Endothelial cell (in vitro differentiated cells): ENCODE data around the gene ZNF559. TPM values are rescaled to one million over a fixed set of nuclear protein-coding genes. Genes with fewer than 3 reads are reported as not detected.

Experiments used
- DNase-seq: peaks from one replicate; pipeline ENCODE4 v3.0.0; 2021; ENCODE audit warnings: low spot score
- H3K27ac Mint-ChIP-seq: one replicate; pipeline ENCODE4 v1.8.0; 2021; ENCODE audit warnings: mixed read lengths, inconsistent platforms; ENCODE audit not compliant: unreplicated experiment
- H3K27me3 Mint-ChIP-seq: one replicate; pipeline ENCODE4 v1.8.0; 2021; ENCODE audit warnings: mild to moderate bottlenecking, moderate library complexity, mixed read lengths, inconsistent platforms; ENCODE audit not compliant: unreplicated experiment
- H3K36me3 Mint-ChIP-seq: one replicate; pipeline ENCODE4 v1.8.0; 2021; ENCODE audit warnings: mild to moderate bottlenecking, low read depth, mixed read lengths, inconsistent platforms; ENCODE audit not compliant: unreplicated experiment
- H3K4me1 Mint-ChIP-seq: one replicate; pipeline ENCODE4 v1.8.0; 2021; ENCODE audit warnings: mild to moderate bottlenecking, mixed read lengths, inconsistent platforms; ENCODE audit not compliant: unreplicated experiment
- H3K4me3 Mint-ChIP-seq: one replicate; pipeline ENCODE4 v1.8.0; 2021; ENCODE audit warnings: mild to moderate bottlenecking, mixed read lengths, inconsistent platforms; ENCODE audit not compliant: unreplicated experiment
- H3K9me3 Mint-ChIP-seq: one replicate; pipeline ENCODE4 v1.8.0; 2021; ENCODE audit warnings: mixed read lengths, inconsistent platforms; ENCODE audit not compliant: unreplicated experiment
- CTCF ChIP-seq: fragments of 200-600 bp; sonication (generic); IDR thresholded peaks from one replicate; pipeline ENCODE4 v1.5.0; 2021; ENCODE audit warnings: antibody characterized with exemption; ENCODE audit not compliant: unreplicated experiment
- total RNA-seq: library from RNA; stranded (reverse); fragmentation: NEBNext Ultra II Directional; extraction: Animal tissue kit (Norgen Biotek cat#: 25700); gene quantifications from one replicate; pipeline ENCODE4 v1.2.1, GENCODE V29; 2021; ENCODE audit not compliant: unreplicated experiment

ZNF559 gene
- total RNA-seq, 1 donor from 2014 or later = 6.8 TPM

- Mint-ChIP-seq H3K27me3 (peaks cover under 1% of the 10 kb centered on the region), H3K4me1 (no peaks in the 10 kb centered on the region), H3K36me3 (peaks cover 19% of the 10 kb centered on the region), H3K9me3 (peaks cover 32% of the 10 kb centered on the region), H3K27ac (no peak overlapping the region), H3K4me3 (no peak overlapping the region)
- TF ChIP-seq CTCF = no peak
- no peak for DNase-seq
Measured at GRCh38 chr19:9352505-9352904, 28.5 kb downstream of the ZNF559 start.

- Mint-ChIP-seq H3K27me3 (peaks cover 3% of the 10 kb centered on the region), H3K27ac (no peak overlapping the region), H3K4me1 (no peaks in the 10 kb centered on the region), H3K9me3 (peaks cover 37% of the 10 kb centered on the region), H3K36me3 (peaks cover 24% of the 10 kb centered on the region), H3K4me3 (no peak overlapping the region)
- TF ChIP-seq CTCF = no peak
- DNase-seq = no peak
Measured at GRCh38 chr19:9353011-9353410, 29.0 kb downstream of the ZNF559 start.

GRCh38 chr19:9354651-9355050 is 30.7 kb downstream of the ZNF559 start:
- Mint-ChIP-seq H3K27me3 (peaks cover 3% of the 10 kb centered on the region), H3K36me3 (peaks cover 28% of the 10 kb centered on the region), H3K27ac (no peak overlapping the region), H3K9me3 (peaks cover 40% of the 10 kb centered on the region), H3K4me1 (no peaks in the 10 kb centered on the region), H3K4me3 (no peak overlapping the region)
- DNase-seq = no peak
- no peak for TF ChIP-seq CTCF

- H3K4me1 Mint-ChIP-seq = no peaks in the 10 kb centered on the region
- H3K36me3 Mint-ChIP-seq = peaks cover 43% of the 10 kb centered on the region
- no peak within 1 kb of the TSS for H3K27ac Mint-ChIP-seq
- H3K9me3 Mint-ChIP-seq = peaks cover 32% of the 10 kb centered on the region
- H3K27me3 Mint-ChIP-seq = peaks cover 6% of the 10 kb centered on the region
- no peak for TF ChIP-seq CTCF
- no peak for DNase-seq
- no peak within 1 kb of the TSS for H3K4me3 Mint-ChIP-seq
Measured at GRCh38 chr19:9362905-9363304, 38.9 kb downstream of the ZNF559 start, which contains the start of gene ZNF177. ZNF177 (plus strand) TSS chr19:9363013; CDS start chr19:9378312, 15,299 bp downstream.

DNA sequence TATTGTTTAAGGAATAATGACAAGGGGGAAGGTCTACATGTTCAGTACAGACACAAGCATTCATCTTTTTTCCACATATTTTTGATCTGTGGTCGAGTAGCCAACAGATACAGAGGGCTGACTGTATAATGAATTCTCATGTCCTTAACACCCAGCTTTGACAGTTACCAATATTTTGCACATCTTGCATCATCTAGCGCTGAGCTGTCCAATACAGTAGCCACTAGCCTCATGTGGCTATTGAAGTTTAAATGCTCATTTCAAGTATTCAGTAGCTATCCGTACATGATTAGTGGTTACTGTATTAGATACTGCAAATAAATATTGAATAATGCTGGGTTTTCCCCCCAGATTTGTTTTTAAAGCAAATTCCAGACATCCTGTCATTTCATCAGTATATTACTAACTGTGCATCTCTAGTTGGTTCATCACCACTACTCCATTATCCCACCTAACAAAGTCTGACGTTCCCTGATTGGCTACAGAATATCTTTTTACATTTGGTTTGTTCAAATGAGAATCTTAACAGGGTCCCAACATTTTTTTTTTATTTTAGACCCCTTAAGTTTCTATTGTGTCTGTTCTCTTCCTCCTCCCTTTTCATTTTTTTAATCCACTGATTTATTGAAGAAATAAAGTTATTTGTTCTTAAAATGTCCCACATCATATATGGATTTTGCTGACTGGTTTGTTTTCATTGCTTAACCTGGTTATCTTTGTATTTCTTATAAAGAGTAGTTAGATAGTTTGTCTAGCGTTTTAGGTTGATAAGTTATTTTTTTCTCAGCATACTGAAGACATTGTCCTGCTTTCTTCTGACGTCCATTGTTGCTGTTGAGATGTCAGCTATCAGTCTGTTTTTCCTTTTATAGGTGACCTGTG is 47.0 kb downstream of the ZNF559 start:
- Mint-ChIP-seq H3K9me3 (peaks cover 14% of the 10 kb centered on the region), H3K36me3 (peaks cover 18% of the 10 kb centered on the region)

More for the DNA sequence above, 47.0 kb downstream of the ZNF559 start:
- no peak for DNase-seq
- Mint-ChIP-seq H3K4me3 (no peak overlapping the region), H3K4me1 (no peaks in the 10 kb centered on the region), H3K27ac (no peak overlapping the region), H3K27me3 (peaks cover 2% of the 10 kb centered on the region)
- TF ChIP-seq CTCF = no peak
